GM19035 (cell line): ENCODE results near the gene DDN.

ENCODE experiments used
- ATAC-seq: cut with Tn5 transposase; IDR thresholded peaks from one replicate; pipeline ENCODE4 v1.9.1; 2021; ENCODE audit not compliant: unreplicated experiment

The DDN gene

GRCh38 chr12:48968467-48968866, 30.7 kb downstream of the DDN start:
- no peak for ATAC-seq

- ATAC-seq: no peak
These were observed 31.2 kb downstream of the DDN start for GRCh38 chr12:48967991-48968390.

- ATAC-seq: no peak
These were observed 32.8 kb downstream of the DDN start for GRCh38 chr12:48966177-48966895.

- no peak for ATAC-seq
These were observed 33.8 kb downstream of the DDN start for GRCh38 chr12:48965298-48965838.

- ATAC-seq: no peak
These were observed 37.4 kb downstream of the DDN start for GRCh38 chr12:48961801-48962200.

- no peak for ATAC-seq
These were observed 37.8 kb downstream of the DDN start for GRCh38 chr12:48961331-48961730.

GRCh38 chr12:48960834-48961233, 38.3 kb downstream of the DDN start:
- ATAC-seq: no peak

GRCh38 chr12:48958049-48958388, 41.2 kb downstream of the DDN start:
- no peak for ATAC-seq

GRCh38 chr12:48957141-48958048, 41.8 kb downstream of the DDN start, which contains the start of gene ARF3:
Gene ARF3 (minus strand): TSS chr12:48957487. CDS start chr12:48941095, 16,392 bp downstream.
- peak; percentile 84 for ATAC-seq

- no peak for ATAC-seq
These were observed 42.7 kb downstream of the DDN start for GRCh38 chr12:48956279-48957140.

- no peak for ATAC-seq
These were observed 44.2 kb downstream of the DDN start for GRCh38 chr12:48954841-48955501.

- no peak for ATAC-seq
These were observed 45.1 kb downstream of the DDN start for GRCh38 chr12:48954061-48954460.

- no peak for ATAC-seq
These were observed 46.5 kb downstream of the DDN start for GRCh38 chr12:48952691-48953090.

- no peak for ATAC-seq
These were observed 51.4 kb downstream of the DDN start for GRCh38 chr12:48947727-48948126.

GRCh38 chr12:48946943-48947342, 52.2 kb downstream of the DDN start:
- ATAC-seq: no peak

GRCh38 chr12:48946205-48946604, 53.0 kb downstream of the DDN start:
- no peak for ATAC-seq
